HL-60 (cell line): Measurements from ENCODE around the gene ANO1.

ENCODE experiments used
- GABPA ChIP-seq: IDR thresholded peaks from 2 replicates; pipeline ENCODE4 v1.6.1; 2012; ENCODE audit warnings: low read depth
- POLR2AphosphoS5 ChIP-seq: IDR thresholded peaks from 2 replicates; pipeline ENCODE4 v1.6.1; 2012; ENCODE audit warnings: low read depth
- SPI1 ChIP-seq: IDR thresholded peaks from 2 replicates; pipeline ENCODE4 v1.6.1; 2012; ENCODE audit warnings: low read depth, mild to moderate bottlenecking, borderline replicate concordance
- TF ChIP-seq, protein P1 (sequence below): IDR thresholded peaks from one replicate; pipeline ENCODE4 v1.5.1; 2011; ENCODE audit warnings: low read length, control low read depth, inconsistent platforms; ENCODE audit not compliant: insufficient read depth
- TF ChIP-seq, protein P2 (sequence below): IDR thresholded peaks from 2 replicates; pipeline ENCODE4 v1.6.1; 2012; ENCODE audit warnings: low read depth; ENCODE audit not compliant: insufficient replicate concordance

DNA sequence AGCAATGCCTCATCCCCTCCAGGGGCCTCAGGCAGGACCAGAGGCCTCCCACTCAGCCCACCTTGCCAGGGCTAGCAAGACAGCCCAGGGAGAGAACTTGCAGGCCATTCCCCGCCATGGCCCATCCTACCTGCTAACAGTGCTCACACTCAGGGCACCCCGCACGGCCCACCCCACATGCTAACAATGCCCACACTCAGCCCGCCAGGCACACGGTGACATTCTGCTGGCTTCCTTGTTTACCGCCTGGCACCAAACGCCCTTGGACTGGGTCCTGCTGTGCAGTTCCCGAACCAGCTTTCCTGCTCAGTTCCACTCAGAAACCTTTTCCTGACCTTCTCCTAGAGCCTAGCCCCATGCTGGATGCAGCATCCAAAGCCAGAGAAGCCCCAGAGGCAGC lies 91.5 kb downstream of the ANO1 start:
- TF ChIP-seq POLR2AphosphoS5 (no peak), GABPA (no peak), SPI1 (no peak)
- TF ChIP-seq, protein P1, sequence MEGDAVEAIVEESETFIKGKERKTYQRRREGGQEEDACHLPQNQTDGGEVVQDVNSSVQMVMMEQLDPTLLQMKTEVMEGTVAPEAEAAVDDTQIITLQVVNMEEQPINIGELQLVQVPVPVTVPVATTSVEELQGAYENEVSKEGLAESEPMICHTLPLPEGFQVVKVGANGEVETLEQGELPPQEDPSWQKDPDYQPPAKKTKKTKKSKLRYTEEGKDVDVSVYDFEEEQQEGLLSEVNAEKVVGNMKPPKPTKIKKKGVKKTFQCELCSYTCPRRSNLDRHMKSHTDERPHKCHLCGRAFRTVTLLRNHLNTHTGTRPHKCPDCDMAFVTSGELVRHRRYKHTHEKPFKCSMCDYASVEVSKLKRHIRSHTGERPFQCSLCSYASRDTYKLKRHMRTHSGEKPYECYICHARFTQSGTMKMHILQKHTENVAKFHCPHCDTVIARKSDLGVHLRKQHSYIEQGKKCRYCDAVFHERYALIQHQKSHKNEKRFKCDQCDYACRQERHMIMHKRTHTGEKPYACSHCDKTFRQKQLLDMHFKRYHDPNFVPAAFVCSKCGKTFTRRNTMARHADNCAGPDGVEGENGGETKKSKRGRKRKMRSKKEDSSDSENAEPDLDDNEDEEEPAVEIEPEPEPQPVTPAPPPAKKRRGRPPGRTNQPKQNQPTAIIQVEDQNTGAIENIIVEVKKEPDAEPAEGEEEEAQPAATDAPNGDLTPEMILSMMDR: no peak
- TF ChIP-seq, protein P2, sequence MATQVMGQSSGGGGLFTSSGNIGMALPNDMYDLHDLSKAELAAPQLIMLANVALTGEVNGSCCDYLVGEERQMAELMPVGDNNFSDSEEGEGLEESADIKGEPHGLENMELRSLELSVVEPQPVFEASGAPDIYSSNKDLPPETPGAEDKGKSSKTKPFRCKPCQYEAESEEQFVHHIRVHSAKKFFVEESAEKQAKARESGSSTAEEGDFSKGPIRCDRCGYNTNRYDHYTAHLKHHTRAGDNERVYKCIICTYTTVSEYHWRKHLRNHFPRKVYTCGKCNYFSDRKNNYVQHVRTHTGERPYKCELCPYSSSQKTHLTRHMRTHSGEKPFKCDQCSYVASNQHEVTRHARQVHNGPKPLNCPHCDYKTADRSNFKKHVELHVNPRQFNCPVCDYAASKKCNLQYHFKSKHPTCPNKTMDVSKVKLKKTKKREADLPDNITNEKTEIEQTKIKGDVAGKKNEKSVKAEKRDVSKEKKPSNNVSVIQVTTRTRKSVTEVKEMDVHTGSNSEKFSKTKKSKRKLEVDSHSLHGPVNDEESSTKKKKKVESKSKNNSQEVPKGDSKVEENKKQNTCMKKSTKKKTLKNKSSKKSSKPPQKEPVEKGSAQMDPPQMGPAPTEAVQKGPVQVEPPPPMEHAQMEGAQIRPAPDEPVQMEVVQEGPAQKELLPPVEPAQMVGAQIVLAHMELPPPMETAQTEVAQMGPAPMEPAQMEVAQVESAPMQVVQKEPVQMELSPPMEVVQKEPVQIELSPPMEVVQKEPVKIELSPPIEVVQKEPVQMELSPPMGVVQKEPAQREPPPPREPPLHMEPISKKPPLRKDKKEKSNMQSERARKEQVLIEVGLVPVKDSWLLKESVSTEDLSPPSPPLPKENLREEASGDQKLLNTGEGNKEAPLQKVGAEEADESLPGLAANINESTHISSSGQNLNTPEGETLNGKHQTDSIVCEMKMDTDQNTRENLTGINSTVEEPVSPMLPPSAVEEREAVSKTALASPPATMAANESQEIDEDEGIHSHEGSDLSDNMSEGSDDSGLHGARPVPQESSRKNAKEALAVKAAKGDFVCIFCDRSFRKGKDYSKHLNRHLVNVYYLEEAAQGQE: no peak
